Posterior vena cava (tissue), 2 donors: ENCODE results near the gene NXN. TPM values are rescaled to one million over a fixed set of nuclear protein-coding genes. Genes with fewer than 3 reads are reported as not detected.
"Not testable (repeated sequence)": the region's sequence is repeated elsewhere in the genome, so short reads cannot be mapped to it uniquely, and the experiment has no call there.

Experiments used
- DNase-seq: peaks from one replicate; pipeline ENCODE4 v3.0.0-alpha.2; 2020; ENCODE audit warnings: low spot score
- intact Hi-C, 2 donors: fragments of 100-400 bp; cut with DNase I; formaldehyde crosslinking; loops; one replicate each; pipeline versions ENCODE4 v1.14.1 to v1.14.2; 2022 to 2023
- total RNA-seq, 2 donors: library from RNA; stranded (reverse); fragmentation: NEBNext Ultra II Directional; extraction: Animal tissue kit (Norgen Biotek cat#: 25700); gene quantifications; one replicate each; pipeline ENCODE4 v1.2.1, GENCODE V29; 2021
- donor health status: DM: yes; HTN: yes; CAD: no.
- donor health status: DM: yes; HTN: yes; CAD: no.

The NXN gene
- total RNA-seq, 2 donors from 2014 or later, result 34.8 to 46.3 TPM

- no peak for DNase-seq
- intact Hi-C loops, result no loop called here
These were observed 98.9 kb downstream of the NXN start for GRCh38 chr17:880443-881269.

GRCh38 chr17:879546-880442 lies 99.8 kb downstream of the NXN start:
- intact Hi-C loops, result no loop called here
- peak; percentile 91 for DNase-seq

GRCh38 chr17:877630-878029 lies 101.9 kb downstream of the NXN start:
- no peak for DNase-seq
- intact Hi-C loops, result no loop called here

GRCh38 chr17:876272-876671 lies 103.3 kb downstream of the NXN start:
- DNase-seq, result no peak
- intact Hi-C loops, result no loop called here

DNA sequence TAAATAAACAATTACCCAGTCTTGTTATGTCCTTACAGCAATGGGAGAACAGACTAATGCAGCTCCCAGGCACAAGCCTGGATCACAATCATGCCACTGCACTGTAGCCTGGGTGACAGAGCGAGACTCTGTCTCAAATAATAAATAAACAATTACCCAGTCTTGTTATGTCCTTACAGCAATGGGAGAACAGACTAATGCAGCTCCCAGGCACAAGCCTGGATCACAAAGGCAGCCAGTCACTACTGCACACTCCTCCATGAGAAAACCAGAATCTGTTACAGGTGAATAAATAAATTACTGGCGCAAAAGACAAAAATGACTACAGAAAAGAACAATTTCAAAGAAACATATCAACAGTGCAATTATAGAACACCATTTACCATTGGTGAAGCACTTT lies 105.0 kb downstream of the NXN start:
- intact Hi-C loops, result loop anchor here (2.0 to 5.0 kb wide), 2 partner anchors 66 to 103 kb away; partner anchors contain the start of gene NXN (in 1 of the 2)
- not testable (repeated sequence) for DNase-seq

DNA sequence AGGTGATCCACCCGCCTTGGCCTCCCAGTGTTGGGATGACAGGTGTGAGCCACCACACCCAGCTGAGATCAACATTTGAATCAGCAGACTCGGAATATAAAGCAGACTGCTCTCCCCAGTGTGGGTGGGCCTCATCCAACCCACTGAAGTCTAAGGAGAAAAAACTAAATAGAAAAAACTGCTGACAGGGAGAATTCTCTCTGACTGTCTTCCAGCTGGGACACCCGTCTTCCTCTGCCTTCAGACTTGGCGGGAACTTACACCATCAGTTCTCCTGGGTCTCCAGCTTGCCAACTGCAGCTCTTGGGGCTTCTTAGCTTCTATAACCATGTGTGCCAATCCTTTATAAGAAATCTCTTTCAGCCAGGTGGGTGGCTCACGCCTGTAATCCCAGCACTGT lies 106.7 kb downstream of the NXN start:
- intact Hi-C loops, result loop anchor here in 1 of 2 donors (5.0 kb wide), 1 partner anchor 104 kb away; the partner anchor contains the start of gene NXN
- DNase-seq, result no peak

- DNase-seq, result no peak
- intact Hi-C loops, result loop anchor here in 1 of 2 donors (5.0 kb wide), 1 partner anchor 105 kb away; the partner anchor contains the start of gene NXN
These were observed 107.6 kb downstream of the NXN start for GRCh38 chr17:871751-872519.

DNA sequence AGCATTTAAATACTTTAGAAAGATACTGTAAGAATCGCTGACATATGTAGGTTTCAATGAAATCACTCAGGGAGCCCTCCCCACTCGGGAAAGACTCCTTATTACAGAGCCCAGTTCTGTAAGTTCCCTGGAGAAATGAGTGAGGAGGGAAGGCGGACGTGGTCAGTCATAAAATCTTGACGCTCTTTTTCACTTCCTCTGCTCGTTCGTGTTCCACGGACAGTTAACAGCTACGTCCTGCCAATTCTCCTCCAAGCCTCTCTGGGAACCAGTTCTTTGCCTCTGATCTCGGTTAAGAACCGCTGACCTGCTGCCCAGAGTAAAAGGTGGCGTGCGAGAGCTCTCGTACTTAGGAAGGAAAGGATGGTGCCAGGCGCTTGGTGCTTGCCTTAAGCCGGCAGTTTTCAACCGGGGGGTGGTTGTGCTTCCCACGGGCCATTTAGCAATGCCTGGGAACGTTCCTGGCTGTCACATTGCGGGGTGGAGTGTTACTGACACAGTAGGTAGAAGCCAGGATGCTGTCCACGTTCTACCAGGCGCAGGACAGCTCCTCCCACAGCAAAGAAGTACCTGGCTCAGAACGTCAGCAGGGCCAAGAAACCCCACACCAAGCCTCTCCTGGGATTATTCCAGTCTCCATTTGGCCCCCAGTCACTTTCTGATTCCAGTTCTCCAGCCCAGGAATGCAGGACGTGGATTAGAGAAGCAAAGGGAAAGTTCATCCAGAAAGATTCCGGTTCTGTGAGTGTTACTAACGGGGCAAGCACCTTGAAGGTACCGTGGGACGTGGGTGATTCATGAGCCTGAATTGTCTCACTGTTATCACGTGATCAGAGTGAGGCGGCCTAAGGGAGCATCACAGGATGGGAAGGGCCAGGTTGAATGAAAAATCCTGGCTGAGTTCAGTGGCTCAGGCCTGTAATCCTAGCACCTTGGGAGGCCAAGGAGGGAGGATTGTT lies 109.7 kb downstream of the NXN start:
- intact Hi-C loops, result loop anchor here in 1 of 2 donors (5.0 kb wide), 1 partner anchor 107 kb away; the partner anchor contains the start of gene NXN
- peak; percentile 89 for DNase-seq

GRCh38 chr17:869086-869485 lies 110.5 kb downstream of the NXN start:
- peak; percentile 93 for DNase-seq
- intact Hi-C loops, result no loop called here

GRCh38 chr17:867896-868489 lies 111.6 kb downstream of the NXN start:
- intact Hi-C loops, result no loop called here
- no peak for DNase-seq

DNA sequence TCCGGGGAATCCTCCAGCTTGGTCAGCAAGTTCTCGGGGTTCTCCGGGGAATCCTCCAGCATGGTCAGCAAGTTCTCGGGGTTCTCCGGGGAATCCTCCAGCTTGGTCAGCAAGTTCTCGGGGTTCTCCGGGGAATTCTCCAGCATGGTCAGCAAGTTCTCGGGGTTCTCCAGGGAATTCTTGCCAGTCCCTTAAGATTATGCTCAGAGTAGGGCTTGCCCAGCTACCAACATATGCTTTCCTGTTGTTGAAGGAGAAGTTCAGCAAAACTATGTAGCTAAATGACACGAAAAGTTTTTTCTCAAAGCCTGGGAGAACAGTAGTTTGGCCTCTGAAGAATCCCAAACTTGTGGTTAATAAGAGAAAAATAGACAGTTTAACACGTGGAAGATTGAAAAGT lies 112.3 kb downstream of the NXN start:
- DNase-seq, intact Hi-C loops: not testable (repeated sequence)

DNA sequence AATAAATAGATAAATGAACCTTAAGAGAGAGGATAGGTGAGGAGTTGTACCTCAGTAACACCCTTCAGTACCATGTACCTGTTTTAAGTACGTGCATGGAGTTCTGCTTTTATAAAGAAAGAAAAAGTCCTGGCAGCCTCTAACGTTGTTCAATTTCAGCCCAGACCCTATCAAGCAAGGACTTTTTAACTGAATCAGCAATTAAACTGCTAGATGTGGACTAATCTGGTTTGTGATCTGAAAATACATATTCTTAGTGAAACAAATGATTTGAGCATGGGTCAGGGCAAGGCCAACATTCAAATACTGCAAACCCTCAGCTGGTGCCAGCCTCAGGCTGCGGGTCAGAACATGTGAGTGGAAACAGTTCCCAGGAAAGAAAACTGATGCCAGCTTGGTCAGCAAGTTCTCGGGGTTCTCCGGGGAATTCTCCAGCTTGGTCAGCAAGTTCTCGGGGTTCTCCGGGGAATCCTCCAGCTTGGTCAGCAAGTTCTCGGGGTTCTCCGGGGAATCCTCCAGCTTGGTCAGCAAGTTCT lies 112.9 kb downstream of the NXN start:
- intact Hi-C loops, result no loop called here
- DNase-seq, result no peak

- DNase-seq, result no peak
- intact Hi-C loops, result no loop called here
These were observed 115.3 kb downstream of the NXN start for GRCh38 chr17:864315-864714.

- DNase-seq, result no peak
- intact Hi-C loops, result no loop called here
These were observed 115.7 kb downstream of the NXN start for GRCh38 chr17:863880-864279.

DNA sequence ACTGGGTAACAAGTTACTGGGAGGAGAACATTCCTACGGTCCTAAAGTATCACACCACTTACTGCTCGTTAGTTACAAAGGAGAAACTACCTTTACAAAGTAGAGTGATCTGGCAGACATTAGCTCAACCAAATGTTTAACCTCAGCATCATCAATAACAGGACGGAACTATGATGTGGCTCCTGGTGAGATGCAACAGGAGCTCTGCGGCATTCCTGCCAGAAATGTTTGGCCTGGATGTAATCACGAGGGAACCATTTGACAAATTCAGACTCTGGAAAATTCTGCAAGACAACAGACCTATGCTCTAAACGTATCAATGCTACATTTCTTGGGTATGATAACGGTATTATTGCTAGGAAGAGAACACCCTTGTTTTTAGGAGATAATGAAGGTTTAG lies 117.0 kb downstream of the NXN start:
- DNase-seq, result no peak
- intact Hi-C loops, result no loop called here

GRCh38 chr17:861364-861763 lies 118.2 kb downstream of the NXN start:
- intact Hi-C loops, result no loop called here
- no peak for DNase-seq

- DNase-seq, result no peak
- intact Hi-C loops, result no loop called here
These were observed 118.8 kb downstream of the NXN start for GRCh38 chr17:860805-861204.

GRCh38 chr17:859824-860195 lies 119.8 kb downstream of the NXN start:
- no peak for DNase-seq
- intact Hi-C loops, result loop anchor here in 1 of 2 donors (2.0 kb wide), 1 partner anchor 55 kb away; no protein-coding TSS in a partner anchor
